ENCODE measurements around the gene C1orf87.

C1orf87 gene

GRCh38 chr1:60059468-60059867 is 14.1 kb downstream of the C1orf87 start:
- no peak for DNase-seq

- no peak for DNase-seq
These were observed 18.2 kb downstream of the C1orf87 start for GRCh38 chr1:60055336-60055735.

DNA sequence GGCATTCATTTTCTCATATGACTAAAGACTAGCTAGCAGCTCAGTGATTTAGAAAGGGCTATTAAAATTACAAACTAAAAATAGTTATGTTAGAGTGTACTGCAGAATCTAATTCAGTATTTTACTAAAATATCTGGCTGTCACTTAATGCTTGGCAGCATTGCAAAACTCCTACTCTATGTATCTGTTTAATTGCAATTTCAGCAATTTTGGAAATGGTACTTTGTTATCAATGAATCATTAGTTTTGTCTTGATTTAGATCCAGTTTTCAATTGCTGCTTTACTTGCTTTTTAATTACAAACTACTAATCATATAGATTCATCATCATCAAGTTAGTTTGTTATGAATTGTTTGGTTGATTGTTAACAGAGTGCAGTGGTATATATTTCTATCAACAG is 19.2 kb downstream of the C1orf87 start:
- DNase-seq, result no peak

- DNase-seq, result no peak
These were observed 21.0 kb downstream of the C1orf87 start for GRCh38 chr1:60052601-60053000.

GRCh38 chr1:60051191-60051590 is 22.4 kb downstream of the C1orf87 start:
- no peak for DNase-seq

DNA sequence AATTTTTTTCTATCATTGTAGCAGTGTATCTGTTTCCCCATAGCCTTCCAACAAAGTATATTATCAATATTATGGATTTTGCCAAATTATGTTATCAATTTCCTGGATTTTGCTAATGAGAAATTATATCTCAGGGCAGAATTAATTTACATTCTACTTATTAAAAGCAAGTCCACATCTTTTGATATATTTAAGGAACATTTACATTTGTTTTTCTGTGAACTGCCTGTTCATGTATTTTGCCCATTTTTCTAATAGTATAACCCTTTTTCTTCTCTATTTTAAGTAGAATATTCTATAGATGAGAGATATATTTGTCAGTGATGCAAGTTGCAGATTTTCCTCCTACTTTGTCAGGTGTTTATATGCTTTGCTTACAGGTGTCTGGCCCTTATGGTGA is 24.4 kb downstream of the C1orf87 start:
- no peak for DNase-seq

DNA sequence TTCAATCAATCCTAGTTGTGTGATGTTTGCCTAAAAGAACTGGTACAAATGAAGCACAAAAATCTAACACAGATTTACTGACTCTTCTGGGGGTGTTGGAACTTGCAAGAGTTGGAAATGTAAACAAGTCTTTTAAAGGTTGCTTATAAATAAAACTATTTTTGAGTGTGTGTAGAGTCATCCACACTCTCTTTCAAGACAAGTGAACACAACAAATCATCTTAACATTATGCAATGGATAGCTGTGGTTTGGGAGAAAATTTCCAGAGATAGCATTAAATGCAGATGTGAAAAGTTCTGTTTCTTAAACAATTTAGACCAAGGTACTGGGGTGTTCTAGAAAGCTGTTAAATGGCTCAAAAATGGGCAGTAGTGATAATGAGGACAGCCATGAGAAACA is 28.7 kb downstream of the C1orf87 start:
- DNase-seq, result no peak

GRCh38 chr1:60041783-60042182 is 31.8 kb downstream of the C1orf87 start:
- DNase-seq, result no peak

DNA sequence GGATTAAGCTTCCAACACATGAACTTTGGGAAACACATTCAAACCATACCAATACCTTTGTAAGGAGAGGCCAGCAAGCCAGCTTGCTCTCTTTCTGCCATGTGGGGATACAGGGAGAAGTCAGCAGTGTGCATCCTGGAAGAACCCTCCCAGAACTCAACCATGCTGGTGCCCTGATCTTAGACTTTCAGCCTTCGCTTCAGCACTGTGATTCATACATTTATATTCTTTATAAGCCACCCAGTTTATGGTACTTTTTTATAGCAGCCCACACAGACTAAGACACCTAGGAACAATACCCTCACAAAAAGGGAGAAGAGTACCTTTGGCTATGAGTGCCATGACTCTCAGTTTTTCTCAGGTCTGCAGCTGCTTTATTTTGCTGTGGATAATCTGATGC is 35.9 kb downstream of the C1orf87 start:
- no peak for DNase-seq

- DNase-seq, result no peak
These were observed 36.6 kb downstream of the C1orf87 start for GRCh38 chr1:60036856-60037460.

GRCh38 chr1:60035921-60036320 is 37.6 kb downstream of the C1orf87 start:
- DNase-seq, result no peak

- DNase-seq, result no peak
These were observed 38.6 kb downstream of the C1orf87 start for GRCh38 chr1:60034999-60035398.

DNA sequence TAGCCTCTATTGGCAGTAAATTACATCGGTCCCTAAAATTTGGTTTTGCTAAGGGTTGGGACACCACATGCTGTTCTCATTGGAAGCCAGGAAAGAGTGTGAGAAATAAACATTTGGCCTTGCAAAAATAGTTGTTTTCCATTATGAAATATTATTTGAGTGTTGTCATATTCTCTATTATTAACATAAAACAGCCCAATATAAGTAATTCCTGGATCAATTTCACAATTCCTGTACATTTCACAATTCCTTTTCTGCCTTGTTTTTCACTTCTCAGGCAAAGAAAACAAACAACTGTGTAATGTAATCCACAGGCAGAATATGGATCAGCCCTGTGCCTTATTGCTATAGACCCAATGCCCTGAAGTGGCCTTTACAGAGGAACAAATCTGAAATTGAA is 40.5 kb downstream of the C1orf87 start:
- no peak for DNase-seq

DNA sequence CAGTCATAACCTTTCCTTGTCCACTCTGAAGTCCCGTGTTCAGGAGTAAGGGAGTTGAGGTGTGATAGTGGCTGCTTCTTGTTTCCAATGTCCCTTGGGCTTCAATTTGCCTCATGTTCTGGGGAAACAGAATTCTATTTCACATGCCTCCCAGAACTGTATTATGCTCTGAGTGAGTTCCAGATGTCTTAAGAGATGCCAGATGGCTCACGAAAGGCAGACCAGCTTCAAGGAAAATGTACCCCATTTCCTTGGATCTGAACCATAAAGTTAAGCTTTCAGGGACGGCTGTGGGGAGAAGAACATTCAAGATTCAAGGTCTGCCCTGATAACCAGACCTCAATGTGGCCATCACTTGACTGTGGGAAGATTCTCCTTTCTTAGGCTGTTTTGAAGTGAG is 42.4 kb downstream of the C1orf87 start:
- no peak for DNase-seq

GRCh38 chr1:60025552-60025951 is 48.0 kb downstream of the C1orf87 start:
- DNase-seq, result no peak

GRCh38 chr1:60017508-60018205 is 55.9 kb downstream of the C1orf87 start:
- no peak for DNase-seq

DNA sequence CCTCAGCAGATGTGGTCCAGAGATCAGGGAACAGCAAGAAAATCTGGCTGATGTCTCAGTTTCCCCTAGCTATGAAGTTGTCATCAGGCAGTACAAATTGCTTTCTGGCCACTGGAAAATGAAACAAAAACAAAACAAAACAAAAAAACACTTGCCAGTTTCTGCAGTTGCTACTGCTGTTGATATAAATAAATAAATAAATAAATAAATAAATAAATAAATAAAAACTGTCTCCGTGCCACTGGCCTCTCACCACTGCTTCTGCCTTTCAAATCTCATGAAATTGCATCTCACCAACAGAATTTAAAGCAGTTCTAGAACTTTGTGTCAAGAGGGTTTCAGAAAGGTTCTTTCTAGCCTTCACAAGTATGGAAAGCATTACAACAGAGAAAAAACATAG is 62.9 kb downstream of the C1orf87 start:
- DNase-seq, result no peak

GRCh38 chr1:60008500-60008899 is 65.1 kb downstream of the C1orf87 start:
- no peak for DNase-seq

DNA sequence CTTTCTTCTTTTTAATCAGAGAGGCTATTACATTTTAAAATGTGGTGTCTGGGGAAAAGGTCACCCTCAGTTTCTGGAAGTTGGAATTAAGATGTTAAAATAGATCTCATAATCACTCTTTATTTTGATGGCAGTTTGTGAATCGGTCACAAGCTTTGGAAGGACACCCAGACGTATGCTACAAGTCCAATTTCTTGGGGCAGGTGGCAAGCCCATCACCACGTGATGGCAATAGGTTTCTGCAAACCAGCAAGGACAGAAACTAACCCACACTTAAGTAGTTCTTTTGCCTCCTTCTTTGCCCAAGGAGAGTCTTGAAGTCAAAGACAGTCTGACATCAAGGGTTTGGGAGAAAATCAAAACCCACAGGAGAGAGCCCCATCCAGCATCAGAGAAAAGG is 72.9 kb downstream of the C1orf87 start:
- DNase-seq, result no peak

GRCh38 chr1:59999746-60000145 is 73.8 kb downstream of the C1orf87 start:
- DNase-seq, result no peak

DNA sequence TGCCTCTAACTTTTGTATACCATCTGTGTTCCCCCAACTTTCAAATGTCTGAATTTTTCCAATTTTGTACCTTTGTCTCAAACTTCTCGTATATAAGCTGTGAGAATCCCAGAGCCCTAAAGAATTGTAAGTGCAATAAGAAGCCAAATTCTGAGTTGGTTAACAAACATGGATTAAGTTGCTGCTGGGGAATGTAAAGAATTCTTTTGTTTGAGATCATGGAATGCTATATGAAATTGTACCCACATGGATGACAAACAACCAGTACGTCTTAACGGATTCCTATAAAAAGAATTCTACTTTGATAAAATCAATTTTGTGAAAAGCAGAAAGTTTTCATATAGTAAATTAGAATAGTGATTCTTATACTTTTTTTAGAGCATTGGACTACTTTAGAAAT is 74.6 kb downstream of the C1orf87 start:
- DNase-seq, result no peak

GRCh38 chr1:59997479-59998115 is 76.0 kb downstream of the C1orf87 start:
- DNase-seq, result no peak

- no peak for DNase-seq
These were observed 79.0 kb downstream of the C1orf87 start for GRCh38 chr1:59994302-59995198.

All from stimulated activated CD4-positive, alpha-beta T cell treated with anti-CD3 and anti-CD28 coated beads, Interleukin-4, amount 100 ng/mL, for 1 hour (primary cell).